BLaER1 (cell line): ENCODE measurements around the gene CDC23.
A peak's percentile ranks its signal among the peaks of the same experiment; 100 is the strongest.
"Not testable (repeated sequence)": the region's sequence is repeated elsewhere in the genome, so short reads cannot be mapped to it uniquely, and the experiment has no call there.

Experiments
- H3K27ac ChIP-seq: shearing (Covaris generic); formaldehyde crosslinking; 2 replicates; pipeline ENCODE4 v1.8.1; 2022
- H3K27me3 ChIP-seq: shearing (Covaris generic); formaldehyde crosslinking; 2 replicates; pipeline ENCODE4 v1.8.1; 2022
- H3K36me3 ChIP-seq: shearing (Covaris generic); formaldehyde crosslinking; 2 replicates; pipeline ENCODE4 v1.8.1; 2022
- H3K4me1 ChIP-seq: shearing (Covaris generic); formaldehyde crosslinking; 2 replicates; pipeline ENCODE4 v1.8.1; 2022
- H3K4me2 ChIP-seq: shearing (Covaris generic); formaldehyde crosslinking; 2 replicates; pipeline ENCODE4 v1.8.1; 2022
- H3K4me3 ChIP-seq: shearing (Covaris generic); formaldehyde crosslinking; 2 replicates; pipeline ENCODE4 v1.8.1; 2022
- H3K9ac ChIP-seq: shearing (Covaris generic); formaldehyde crosslinking; 2 replicates; pipeline ENCODE4 v1.8.1; 2022
- H3K9me3 ChIP-seq: shearing (Covaris generic); formaldehyde crosslinking; 2 replicates; pipeline ENCODE4 v1.8.1; 2022
- H4K20me1 ChIP-seq: shearing (Covaris generic); formaldehyde crosslinking; 2 replicates; pipeline ENCODE4 v1.8.1; 2022
- Cebpa-rat ChIP-seq: shearing (Covaris generic); IDR thresholded peaks from 2 replicates; pipeline ENCODE4 v1.8.1; 2022

CDC23 gene

GRCh38 chr5:138149530-138149929 is 63.6 kb downstream of the CDC23 start:
- no peak for TF ChIP-seq Cebpa-rat
- H3K4me3 ChIP-seq = no peak overlapping the region
- no peaks in the 10 kb centered on the region for H4K20me1 ChIP-seq
- H3K27ac ChIP-seq = no peak overlapping the region
- no peaks in the 10 kb centered on the region for H3K36me3 ChIP-seq
- no peaks in the 10 kb centered on the region for H3K27me3 ChIP-seq
- H3K4me2 ChIP-seq = no peak overlapping the region
- no peaks in the 10 kb centered on the region for H3K9me3 ChIP-seq
- no peaks in the 10 kb centered on the region for H3K4me1 ChIP-seq
- H3K9ac ChIP-seq = no peak overlapping the region

GRCh38 chr5:138148811-138149210 is 64.3 kb downstream of the CDC23 start:
- H3K4me2 ChIP-seq = no peak overlapping the region
- H3K27ac ChIP-seq = no peak overlapping the region
- no peak overlapping the region for H3K9ac ChIP-seq
- no peaks in the 10 kb centered on the region for H4K20me1 ChIP-seq
- TF ChIP-seq Cebpa-rat = no peak
- no peak overlapping the region for H3K4me3 ChIP-seq
- H3K36me3 ChIP-seq = no peaks in the 10 kb centered on the region
- H3K9me3 ChIP-seq = no peaks in the 10 kb centered on the region
- H3K4me1 ChIP-seq = no peaks in the 10 kb centered on the region
- H3K27me3 ChIP-seq = no peaks in the 10 kb centered on the region

GRCh38 chr5:138143578-138143977 is 69.5 kb downstream of the CDC23 start:
- not testable (repeated sequence) for H3K27me3 ChIP-seq, H3K9ac ChIP-seq, H3K27ac ChIP-seq, H4K20me1 ChIP-seq, H3K36me3 ChIP-seq, H3K4me3 ChIP-seq, H3K9me3 ChIP-seq
- peaks cover 12% of the 10 kb centered on the region for H3K4me1 ChIP-seq
- H3K4me2 ChIP-seq = 0 out of 2 replicates have a peak overlapping the region, but pooled peaks have one; percentile 9

- no peak overlapping the region for H3K9ac ChIP-seq
- no peaks in the 10 kb centered on the region; the same call in 1 of the 2 replicates for H3K27me3 ChIP-seq
- TF ChIP-seq Cebpa-rat = no peak
- H3K36me3 ChIP-seq = no peaks in the 10 kb centered on the region
- no peak overlapping the region for H3K4me3 ChIP-seq
- H3K4me1 ChIP-seq = peaks cover 12% of the 10 kb centered on the region
- no peaks in the 10 kb centered on the region for H3K9me3 ChIP-seq
- H3K4me2 ChIP-seq = no peak overlapping the region
- H4K20me1 ChIP-seq = no peaks in the 10 kb centered on the region
- H3K27ac ChIP-seq = no peak overlapping the region
Measured at GRCh38 chr5:138141734-138142133, 71.4 kb downstream of the CDC23 start.

- H4K20me1 ChIP-seq = no peaks in the 10 kb centered on the region
- H3K4me1 ChIP-seq = peaks cover 12% of the 10 kb centered on the region
- H3K4me3 ChIP-seq = no peak overlapping the region
- no peak for TF ChIP-seq Cebpa-rat
- H3K9ac ChIP-seq = no peak overlapping the region
- H3K36me3 ChIP-seq = no peaks in the 10 kb centered on the region
- no peaks in the 10 kb centered on the region for H3K9me3 ChIP-seq
- H3K27me3 ChIP-seq = no peaks in the 10 kb centered on the region; the same call in 1 of the 2 replicates
- H3K27ac ChIP-seq = no peak overlapping the region
- H3K4me2 ChIP-seq = no peak overlapping the region
Measured at GRCh38 chr5:138140268-138140667, 72.9 kb downstream of the CDC23 start.

- Histone ChIP-seq H4K20me1 (no peaks in the 10 kb centered on the region), H3K27me3 (no peaks in the 10 kb centered on the region; the same call in 1 of the 2 replicates), H3K9ac (no peak overlapping the region), H3K27ac (no peak overlapping the region), H3K4me3 (no peak overlapping the region), H3K4me2 (peak overlapping the region; percentile 85), H3K36me3 (no peaks in the 10 kb centered on the region), H3K4me1 (peaks cover 12% of the 10 kb centered on the region), H3K9me3 (no peaks in the 10 kb centered on the region)
- TF ChIP-seq Cebpa-rat = no peak
Measured at GRCh38 chr5:138139781-138140090, 73.4 kb downstream of the CDC23 start.

GRCh38 chr5:138138949-138139780 is 74.0 kb downstream of the CDC23 start, which contains the start of gene NME5:
Gene NME5, minus strand, starts transcription at chr5:138139428. Its CDS starts 648 bp downstream, at chr5:138138780.
- no peak within 1 kb of the TSS for H3K9ac ChIP-seq

More at GRCh38 chr5:138138949-138139780, 74.0 kb downstream of the CDC23 start, which contains the start of gene NME5:
- Histone ChIP-seq H3K36me3 (no peaks in the 10 kb centered on the region), H3K27ac (no peak within 1 kb of the TSS), H4K20me1 (no peaks in the 10 kb centered on the region), H3K4me3 (peak within 1 kb of the TSS; percentile 62), H3K4me1 (peaks cover 12% of the 10 kb centered on the region), H3K27me3 (no peaks in the 10 kb centered on the region; the same call in 1 of the 2 replicates), H3K4me2 (peak within 1 kb of the TSS; percentile 85), H3K9me3 (no peaks in the 10 kb centered on the region)
- no peak for TF ChIP-seq Cebpa-rat
